ENCODE measurements around the gene PARP3.

PARP3 gene

DNA sequence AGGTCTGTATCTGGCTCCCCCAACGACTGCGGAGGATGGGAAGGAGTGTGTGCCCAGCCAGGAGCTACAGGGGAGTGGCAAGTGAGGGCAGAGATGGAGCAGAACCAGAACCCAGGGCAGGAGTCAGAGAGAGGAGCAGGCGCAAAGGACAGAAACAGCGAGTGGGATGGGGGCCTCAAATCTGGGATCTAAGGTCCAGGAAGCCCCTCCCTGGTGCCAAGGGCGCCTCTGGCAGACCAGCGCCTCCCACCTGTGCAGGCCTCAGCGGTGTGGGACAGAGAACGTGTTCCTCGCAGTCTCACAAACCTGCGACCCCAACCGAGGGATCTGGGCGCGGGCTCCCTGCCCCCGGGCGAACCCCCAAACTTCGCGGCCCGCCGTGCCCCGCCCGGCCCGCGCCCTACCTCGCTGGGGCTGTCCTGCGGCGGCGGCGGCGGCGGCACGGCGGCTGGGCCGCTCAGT is 24.8 kb downstream of the PARP3 start:
- DNase-seq (ENCODE audit: low read depth) = no peak

DNA sequence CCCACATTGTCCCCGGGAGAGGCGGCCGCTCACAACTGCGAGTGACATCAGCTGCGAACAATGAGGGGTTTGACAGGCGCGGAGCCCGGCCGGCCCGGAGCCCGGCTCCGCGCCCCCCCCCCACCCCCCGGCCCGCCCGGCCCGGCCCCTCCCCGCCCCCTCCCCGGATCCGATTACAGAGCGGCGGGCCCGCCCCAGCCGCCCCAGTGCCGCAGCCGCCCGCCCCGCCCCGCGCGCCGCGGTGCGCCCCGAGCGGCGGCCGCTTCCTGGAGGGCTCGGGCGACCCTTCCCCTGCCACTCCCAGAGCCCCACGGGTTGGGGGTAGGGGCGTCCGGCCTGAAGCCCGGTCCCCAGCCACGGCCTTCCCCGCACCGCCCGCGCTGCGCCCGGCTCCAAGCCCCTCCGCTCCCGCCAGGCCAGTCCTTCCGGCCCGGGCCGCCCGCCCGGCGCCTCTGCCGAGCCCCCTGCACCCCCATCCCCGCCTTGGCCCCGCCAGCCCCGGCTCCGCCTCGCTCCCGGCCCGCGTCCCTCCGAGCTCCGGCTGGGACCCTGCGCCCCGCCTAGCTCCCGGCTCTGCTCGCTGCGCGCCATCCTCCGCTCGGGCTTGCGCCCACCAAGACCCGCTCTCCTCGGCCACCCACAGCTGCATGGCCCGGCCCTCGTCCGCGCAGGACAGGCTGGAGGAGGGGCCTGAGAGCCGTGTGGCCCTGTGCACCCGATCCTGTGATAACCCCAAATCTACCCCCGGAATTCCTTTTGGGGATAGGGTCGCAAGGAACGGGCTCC is 25.4 kb downstream of the PARP3 start, which contains the start of gene PCBP4:
PCBP4 (minus strand) TSS at position 71 of the 786 bp plus-strand sequence. CDS start 6,214 bp downstream, outside the sequence.
- DNase-seq (ENCODE audit: low read depth) = peak; percentile 34

DNA sequence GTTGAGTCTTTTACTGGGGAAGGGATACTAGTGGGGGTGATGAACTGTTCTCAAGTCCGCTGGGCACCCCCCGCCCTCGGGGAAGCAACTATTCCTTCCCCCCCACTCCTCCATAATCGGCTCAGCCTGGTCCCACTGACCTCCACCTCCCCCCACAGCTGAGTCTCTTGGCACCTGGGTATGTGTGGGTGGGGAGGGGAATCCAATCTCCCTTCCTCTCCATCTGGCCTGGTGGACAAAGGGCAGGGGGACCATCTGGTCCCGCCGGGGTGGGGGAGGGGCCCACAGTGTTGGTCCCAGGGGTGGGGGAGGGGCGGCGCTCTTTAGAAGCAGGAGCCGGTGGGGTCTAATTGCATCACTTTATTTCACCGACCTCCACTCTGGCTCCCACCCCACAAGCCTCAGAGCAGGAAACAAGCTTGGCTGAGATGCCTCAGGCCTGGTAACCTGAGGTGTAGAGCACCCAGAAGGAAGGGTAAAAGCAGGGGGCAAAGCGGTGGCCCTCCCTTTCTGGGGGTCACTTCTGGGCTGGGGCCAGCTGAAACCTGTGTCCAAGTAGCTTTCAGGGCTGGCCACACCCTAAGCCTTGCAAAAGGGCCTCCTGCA is 26.1 kb downstream of the PARP3 start:
- DNase-seq (ENCODE audit: low read depth) = no peak

DNA sequence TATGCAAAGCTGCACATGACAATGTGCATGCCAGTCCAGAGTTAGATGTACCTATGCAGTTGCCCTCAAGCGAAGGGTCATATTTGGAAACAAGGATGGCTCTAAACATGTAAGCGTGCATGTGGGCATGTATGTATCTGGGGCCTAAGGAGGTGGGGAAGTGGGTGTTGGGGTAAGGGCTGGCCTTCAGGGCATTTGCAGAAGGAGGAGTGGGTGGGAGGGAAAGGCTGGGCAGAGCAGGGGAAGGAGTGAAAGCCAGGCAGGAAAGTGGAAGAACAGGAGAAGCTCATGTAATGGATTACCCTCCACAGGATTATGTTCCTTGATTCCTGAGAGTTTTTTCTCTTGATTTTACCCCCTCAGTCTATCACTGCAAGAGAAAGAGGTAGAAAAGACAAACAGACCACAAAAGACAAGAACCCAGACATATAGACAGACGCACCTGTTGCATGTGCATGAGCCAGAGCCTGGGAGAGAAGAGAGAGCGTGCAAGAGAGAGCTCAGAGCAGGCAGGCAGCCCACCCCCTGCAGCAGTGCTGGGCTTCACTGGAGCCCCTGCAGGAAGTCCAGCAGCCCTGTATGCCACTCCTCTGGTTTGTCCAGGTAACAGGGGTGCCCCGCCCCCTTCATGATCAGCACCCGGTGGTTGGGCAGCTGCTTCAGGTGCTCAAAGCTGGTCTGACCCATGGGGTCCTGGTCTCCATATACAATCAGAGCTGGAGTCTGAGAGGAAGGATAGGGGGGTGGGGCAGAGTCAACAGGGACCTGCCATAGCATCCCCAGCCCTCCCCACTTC is 26.9 kb downstream of the PARP3 start:
- no peak for DNase-seq (ENCODE audit: low read depth)

DNA sequence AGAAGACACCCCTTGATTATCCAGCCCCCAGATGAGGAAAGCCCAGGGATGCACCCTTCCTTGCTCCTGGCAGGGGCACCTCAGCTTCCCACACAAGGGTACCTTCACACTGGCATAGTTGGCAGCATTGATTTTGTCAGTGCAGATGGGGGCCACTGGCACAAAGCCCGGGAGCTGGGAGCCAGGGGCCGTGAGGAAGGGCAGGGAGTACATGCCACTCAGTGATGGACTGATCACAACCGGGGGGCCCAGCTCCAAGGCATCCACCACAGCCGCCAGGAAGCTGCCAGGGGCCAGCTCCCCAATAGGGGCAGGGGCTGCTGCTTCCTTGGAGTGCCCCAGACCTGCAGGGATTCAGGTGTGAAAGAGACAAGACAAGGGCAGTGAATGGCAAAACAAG is 27.7 kb downstream of the PARP3 start:
- DNase-seq (ENCODE audit: low read depth) = no peak

DNA sequence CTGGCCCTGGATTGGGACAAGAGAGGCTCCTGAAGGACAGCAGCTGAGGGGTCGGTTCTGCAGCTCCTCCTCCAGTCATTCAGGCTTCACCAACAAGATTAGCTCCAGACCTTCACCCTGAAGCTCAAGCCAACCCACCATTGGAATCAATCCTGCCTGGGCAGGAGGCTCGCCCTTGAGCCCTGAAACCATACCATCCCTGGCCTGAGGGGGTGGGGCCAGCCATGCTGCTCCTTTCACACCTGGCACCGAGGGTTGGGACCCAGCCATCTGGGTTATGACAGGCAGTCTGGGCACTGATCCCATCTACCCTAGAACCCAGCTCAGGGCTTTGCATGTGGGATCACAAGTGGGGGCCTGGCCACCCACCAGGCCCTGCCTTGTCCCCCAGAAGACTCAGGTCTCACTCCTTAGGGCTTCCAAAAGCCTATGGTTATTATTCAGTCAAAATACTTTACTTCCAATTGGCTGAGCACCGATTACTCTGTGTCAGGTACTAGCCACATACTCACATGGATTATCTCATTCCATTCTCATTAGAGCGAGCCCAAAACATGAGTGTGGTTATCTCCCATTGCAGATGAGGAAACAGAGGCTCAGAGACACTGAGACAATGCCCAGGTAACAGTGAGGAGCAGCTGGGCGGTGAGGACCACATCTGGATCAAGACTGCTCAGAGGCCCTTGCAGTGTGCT is 28.6 kb downstream of the PARP3 start:
- no peak for DNase-seq (ENCODE audit: low read depth)

DNA sequence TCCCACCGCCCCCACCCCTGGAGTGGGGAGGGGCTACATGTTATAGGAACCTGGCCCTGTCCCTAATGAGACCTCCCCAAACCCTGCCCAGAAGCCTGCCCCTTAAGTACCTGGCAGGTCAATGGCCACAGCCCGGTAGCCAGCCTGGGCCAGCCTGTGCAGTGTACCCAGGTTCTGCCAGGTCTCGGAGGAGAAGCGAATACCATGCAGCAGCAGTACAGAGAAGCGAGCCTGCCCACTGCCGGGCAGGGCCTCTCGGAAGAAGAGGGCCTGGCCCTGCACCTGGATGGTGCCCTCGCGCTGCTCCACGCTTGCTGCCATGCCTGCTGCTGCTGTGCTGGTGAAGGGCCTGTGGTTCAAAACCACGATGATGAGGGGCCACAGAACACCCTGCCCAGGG is 29.2 kb downstream of the PARP3 start:
- no peak for DNase-seq (ENCODE audit: low read depth)

DNA sequence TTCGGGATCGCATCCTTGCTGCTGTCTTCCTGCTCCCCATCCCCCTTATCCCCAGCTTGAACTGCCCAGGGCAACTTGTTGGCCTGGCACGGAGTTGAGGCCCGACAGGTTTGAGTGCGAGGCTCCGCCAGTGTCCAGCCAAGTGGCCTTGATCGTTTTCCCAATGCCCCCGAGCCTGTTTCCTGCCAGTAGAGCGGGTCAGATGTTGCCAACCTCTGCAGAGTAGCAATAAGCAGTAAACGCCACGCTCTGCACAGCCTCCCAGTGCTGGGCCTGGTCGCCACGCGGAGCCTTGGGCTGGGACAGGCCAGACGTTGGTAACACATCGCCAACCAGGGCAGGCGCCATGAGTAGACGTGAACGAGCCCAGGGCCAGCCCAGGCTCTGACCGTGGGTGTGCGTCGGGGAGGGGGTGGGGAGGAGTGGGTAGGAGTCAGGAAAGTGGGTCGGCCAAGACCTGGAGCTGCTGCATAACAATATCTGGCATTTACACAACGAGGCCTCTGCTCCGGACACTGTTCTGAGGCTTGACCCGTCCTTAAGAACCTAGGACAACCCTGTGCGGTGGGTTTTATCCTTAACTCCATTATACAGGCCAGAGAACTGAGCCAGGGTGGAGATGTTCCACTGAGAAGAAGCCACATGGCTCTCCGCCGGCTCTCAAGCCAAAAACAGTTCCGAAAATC is 32.3 kb downstream of the PARP3 start:
- DNase-seq (ENCODE audit: low read depth) = no peak

DNA sequence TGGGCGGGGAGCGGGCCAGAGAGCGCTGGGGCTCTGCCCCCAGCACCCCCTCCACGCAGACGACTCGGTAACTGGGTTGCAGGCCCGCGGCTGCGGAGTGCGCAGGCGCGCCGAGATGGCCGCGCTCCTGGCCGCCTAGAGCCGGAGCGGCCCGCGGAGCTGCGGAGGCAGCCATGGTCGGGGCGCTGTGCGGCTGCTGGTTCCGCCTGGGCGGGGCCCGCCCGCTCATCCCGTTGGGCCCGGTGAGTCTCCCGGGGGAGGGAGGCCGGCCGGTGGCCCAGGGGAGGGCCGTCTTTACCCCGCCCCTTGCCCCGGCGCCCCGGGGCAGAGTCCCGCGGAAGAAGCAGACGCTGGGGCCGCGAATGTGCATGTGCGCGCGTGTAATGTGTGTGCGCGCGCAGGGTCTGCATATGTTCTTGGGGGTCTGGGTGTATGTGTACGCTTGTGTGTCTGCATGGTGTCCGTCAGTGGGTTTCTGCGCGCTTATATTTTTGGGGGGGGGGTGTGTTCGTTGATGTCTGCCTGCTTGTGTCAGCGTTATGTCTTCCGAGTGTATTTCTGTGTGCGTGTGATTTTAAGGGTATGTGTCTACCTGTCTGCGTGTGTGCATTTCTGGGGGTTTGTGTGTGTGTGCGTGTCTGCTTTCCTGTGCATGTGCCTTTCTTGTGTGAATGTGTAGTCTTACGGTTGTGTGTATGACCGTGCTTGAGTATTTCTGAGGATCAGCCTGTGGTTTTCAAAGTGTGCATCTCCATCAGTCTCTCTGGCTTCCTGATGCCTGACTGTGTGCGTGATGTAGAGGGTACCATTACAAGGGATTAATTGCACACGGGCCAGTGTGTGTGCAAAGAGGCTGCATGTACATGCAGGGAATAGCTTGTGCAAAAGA is 33.0 kb downstream of the PARP3 start, which contains the start of gene ABHD14A:
ABHD14A (plus strand) TSS at position 102 of the 889 bp plus-strand sequence; CDS start at position 174, 72 bp downstream.
- DNase-seq (ENCODE audit: low read depth) = peak; percentile 74

DNA sequence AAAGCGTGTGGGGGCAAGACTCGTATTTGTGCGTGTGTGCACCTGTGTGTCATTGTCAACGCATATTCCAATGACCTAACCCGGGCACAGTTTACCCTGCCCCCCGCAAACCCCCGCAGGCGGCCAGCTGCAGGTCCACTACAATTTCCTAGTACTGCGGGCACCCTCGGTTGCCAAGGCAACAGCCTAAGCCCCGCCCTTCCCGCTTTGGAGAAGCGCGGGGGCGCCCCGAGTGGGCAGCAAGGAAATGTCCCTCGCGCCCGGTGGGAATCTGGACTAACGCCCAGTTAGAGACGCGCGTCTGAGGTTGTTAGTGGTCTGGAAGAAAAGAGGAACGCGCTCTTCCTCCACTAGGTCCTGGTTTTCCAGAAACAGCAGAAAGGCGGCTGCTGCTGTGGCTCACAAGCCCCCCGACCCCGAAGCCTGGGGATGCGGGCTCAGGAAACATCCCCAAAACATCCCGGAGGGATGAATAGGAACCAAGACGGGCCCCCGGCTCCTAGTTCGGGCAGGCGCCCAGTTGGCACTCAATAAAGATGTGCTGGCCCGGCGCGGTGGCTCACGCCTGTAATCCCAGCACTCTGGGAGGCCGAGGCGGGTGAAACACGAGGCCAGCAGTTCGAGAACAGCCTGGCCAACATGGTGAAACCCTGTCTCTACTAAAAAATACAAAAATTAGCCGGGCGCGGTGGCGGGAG is 33.8 kb downstream of the PARP3 start:
- no peak for DNase-seq (ENCODE audit: low read depth)

DNA sequence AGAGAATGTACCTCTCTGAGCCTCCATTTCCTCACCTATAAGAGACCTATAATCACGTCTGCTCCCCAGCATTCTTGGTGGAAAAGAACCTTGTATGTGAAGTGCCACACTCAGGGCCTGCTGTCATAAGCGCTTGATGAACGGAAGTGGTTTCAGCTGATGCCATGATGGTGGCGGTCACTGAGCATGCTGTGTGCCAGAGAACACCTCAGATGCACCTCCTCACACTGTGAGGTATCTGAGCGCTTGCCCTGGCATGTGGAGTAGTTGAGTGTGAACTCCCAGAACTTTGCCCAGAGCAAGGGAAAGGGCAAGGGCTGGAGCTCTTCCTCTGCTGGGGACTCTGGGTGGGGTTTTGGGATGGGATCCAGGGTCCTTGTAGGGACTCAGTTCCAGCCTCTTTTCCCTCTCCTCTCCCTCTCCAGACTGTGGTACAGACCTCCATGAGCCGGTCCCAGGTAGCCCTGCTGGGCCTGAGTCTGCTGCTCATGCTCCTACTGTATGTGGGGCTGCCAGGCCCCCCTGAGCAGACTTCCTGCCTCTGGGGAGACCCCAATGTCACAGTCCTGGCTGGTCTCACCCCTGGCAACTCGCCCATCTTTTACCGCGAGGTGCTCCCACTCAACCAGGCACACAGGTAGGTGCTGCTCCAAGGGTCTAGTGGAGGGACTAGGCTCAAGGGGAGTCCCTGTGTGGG is 35.4 kb downstream of the PARP3 start:
- no peak for DNase-seq (ENCODE audit: low read depth)

DNA sequence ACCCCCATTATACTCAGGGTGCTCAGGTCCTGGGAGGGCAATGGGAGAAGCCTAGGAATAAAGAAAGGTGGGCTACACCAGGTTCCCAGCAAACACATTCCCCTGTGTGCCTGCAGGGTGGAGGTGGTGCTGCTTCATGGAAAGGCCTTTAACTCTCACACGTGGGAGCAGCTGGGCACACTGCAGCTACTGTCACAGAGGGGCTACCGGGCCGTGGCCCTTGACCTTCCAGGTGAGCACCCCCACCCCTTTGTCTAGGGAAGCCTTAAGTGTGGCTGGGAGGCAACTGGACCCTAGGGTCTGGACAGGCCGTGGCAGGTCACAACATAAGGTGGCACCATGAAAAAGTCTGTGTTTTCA is 36.0 kb downstream of the PARP3 start:
- no peak for DNase-seq (ENCODE audit: low read depth)

DNA sequence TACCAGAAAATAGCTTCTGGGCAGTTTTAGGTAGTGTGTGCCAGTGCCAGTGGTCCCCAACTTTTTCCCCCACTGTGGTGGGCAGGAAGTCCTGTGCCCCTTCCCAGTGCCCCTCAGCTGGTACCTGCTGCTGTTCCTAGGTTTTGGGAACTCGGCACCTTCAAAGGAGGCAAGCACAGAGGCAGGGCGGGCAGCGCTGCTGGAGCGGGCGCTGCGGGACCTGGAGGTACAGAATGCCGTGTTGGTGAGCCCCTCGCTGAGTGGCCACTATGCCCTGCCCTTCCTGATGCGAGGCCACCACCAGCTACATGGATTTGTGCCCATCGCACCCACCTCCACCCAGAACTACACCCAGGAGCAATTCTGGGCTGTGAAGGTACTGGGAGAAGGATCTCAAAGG is 38.1 kb downstream of the PARP3 start:
- DNase-seq (ENCODE audit: low read depth) = no peak

DNA sequence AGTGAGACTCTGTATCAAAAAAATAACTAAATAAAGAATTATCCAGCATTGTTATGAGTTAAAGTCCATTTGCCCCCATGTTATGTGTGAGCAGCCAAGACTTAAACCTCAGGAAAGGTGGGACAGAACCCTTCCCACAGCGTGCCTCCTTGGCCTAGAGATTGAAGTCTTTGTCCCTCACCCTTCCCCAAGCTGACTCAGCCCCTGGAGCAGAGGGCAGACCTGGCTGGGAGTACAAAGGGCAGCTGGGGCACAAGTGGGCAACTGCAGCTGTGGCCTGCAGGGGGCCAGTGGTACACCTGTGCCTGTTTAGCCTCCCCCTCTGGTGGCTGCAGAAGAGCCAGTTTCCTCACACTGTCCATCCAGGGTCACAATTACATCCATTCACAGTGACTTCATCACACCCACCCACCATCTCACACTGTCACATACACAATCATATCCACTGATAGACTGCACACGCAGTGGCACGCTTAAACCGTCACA is 40.2 kb downstream of the PARP3 start:
- no peak for DNase-seq (ENCODE audit: low read depth)

DNA sequence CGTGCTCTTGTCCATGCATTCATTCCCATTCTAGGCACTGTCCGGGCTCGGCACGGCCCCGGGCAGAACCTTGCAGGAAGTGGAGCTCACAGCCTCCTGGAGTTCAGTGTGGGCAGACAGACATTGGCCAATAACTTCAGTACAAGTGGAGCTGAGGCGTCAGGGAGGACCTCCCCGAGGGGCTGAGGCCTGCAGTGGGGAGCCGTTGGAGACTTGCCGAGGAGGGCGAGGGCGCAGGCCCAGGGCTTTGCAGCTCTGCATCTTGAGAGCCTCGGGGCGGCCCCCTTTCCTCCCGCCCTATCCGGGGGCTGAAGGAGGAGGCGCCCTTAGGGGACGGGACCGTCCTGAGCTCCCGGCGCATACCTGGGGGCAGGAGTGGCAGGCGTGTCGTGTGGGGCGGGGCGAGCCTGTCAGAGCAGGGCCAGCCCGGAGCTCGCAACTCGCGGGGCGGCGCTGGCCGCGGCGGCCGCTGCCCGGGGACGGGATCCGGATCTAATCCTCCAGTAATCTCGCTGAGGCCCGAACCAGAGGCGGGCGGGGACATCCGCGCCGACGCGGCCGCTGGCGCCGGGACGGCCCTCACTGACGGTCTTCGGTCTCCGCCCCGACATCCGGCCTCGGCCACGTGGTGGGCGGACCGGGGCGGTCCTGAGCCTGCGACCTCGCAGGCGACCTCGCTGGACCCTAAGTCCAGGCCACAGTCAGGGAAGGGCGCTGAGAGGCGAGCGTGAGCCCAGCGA is 40.8 kb downstream of the PARP3 start, which contains the start of gene ACY1:
ACY1 (plus strand) TSS at position 698 of the 740 bp plus-strand sequence. CDS start 530 bp downstream, outside the sequence.
- peak; percentile 77 for DNase-seq (ENCODE audit: low read depth)

DNA sequence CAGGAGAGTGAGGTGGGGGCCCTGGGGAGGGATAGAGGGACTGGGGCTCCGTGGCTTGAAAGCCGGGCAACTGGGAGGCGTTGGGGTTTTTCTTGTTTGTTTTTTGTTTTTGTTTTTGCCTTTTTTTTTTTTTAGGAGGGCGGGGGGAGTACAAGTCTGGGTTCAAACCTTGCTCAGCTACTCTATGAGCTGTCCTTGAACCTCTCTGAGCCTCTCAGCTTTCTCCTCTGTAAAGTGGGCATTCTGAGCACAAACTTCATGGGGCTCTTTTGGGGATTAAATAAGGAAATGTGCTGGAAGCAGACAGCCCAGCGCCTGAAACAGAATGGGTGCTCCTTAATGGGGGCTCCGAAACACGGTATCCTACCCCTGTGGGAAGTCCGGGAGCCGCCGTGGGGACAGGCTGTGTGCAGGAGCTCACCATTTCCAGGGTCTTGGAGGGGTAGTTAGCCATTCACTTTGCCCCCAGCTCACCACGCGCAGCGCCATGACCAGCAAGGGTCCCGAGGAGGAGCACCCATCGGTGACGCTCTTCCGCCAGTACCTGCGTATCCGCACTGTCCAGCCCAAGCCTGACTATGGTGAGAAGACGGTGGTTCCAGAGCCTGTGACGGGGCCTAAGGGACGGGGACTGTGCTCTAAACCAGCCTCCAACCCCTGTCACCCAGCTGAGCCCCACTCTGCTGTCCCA is 41.6 kb downstream of the PARP3 start:
- DNase-seq (ENCODE audit: low read depth) = no peak

DNA sequence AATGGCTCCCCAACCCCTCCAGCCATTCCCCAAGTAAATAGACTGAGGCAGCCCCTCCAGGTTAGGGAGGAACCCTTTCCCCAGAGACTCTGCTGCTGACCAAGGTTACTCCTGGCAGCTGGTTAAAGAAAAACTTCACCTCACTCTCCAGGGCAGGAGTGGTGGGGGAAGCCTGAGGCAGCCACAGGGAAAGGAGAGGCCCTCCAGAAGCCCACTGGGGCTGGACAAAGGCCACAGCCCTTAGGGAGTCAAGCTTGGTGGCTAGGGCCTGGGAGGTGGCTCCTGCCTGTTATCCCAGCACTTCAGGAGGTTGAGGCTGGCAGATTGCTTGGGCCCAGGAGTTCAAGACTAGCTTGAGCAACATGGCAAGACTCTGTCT is 42.1 kb downstream of the PARP3 start:
- no peak for DNase-seq (ENCODE audit: low read depth)

DNA sequence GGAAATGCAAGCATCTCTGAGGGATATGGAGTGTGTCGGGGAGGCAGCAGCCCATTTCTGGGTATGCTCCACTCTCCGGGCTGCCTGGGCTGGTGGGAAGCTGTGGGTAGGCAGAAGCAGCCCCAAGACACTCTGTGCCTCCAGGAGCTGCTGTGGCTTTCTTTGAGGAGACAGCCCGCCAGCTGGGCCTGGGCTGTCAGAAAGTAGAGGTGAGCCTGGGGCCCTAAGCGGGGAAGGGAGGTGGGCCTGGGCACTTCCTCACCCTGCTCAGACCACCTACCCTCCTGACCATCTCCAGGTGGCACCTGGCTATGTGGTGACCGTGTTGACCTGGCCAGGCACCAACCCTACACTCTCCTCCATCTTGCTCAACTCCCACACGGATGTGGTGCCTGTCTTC is 42.9 kb downstream of the PARP3 start:
- DNase-seq (ENCODE audit: low read depth) = no peak
